SK-N-MC (cell line): ENCODE data around the gene ADAMTS18.

Experiments
- EZH2 ChIP-seq: fragments of 200-600 bp; sonication (generic); IDR thresholded peaks from one replicate; pipeline ENCODE4 v1.6.1; 2017; ENCODE audit warnings: antibody characterized with exemption
- FOXP2 ChIP-seq: optimal IDR thresholded peaks from 2 replicates; pipeline ENCODE3; 2011; ENCODE audit warnings: mild to moderate bottlenecking, moderate library complexity; ENCODE audit not compliant: insufficient read depth; ENCODE audit errors: extremely low read length, control extremely low read depth
- POLR2AphosphoS5 ChIP-seq: IDR thresholded peaks from 2 replicates; pipeline ENCODE4 v1.6.1; 2012; ENCODE audit warnings: mild to moderate bottlenecking, low read depth, low read length, borderline replicate concordance

- TF ChIP-seq EZH2 (no peak), POLR2AphosphoS5 (no peak), FOXP2 (no peak)
Measured at GRCh38 chr16:77410449-77410848, 24.4 kb downstream of the ADAMTS18 start.
